Neural cell (in vitro differentiated cells): ENCODE results near the gene RPUSD1. TPM values are rescaled to one million over a fixed set of nuclear protein-coding genes. Genes with fewer than 3 reads are reported as not detected.

Experiments used
- H2AFZ ChIP-seq: fragments of 200-600, 300-800 bp; sonication (generic), shearing (Covaris generic); 2 replicates; pipeline ENCODE4 v1.6.0; 2014; ENCODE audit warnings: low read depth, mild to moderate bottlenecking, antibody characterized with exemption, low read length, moderate library complexity
- H3F3A ChIP-seq: fragments of 200-600 bp; shearing (Covaris generic); 2 replicates; pipeline ENCODE4 v1.6.1; 2016; ENCODE audit warnings: mild to moderate bottlenecking, moderate library complexity, mixed read lengths, antibody characterized with exemption, low read length; ENCODE audit not compliant: insufficient read depth, poor library complexity, severe bottlenecking
- H3K27ac ChIP-seq: fragments of 200-600, 300-800 bp; sonication (generic), shearing (Covaris generic); 2 replicates; pipeline ENCODE4 v1.5.1; 2014; ENCODE audit warnings: mild to moderate bottlenecking, low read length, moderate library complexity
- H3K27me3 ChIP-seq: fragments of 300-800, 200-600 bp; sonication (generic), shearing (Covaris generic); 2 replicates; pipeline ENCODE4 v1.6.0; 2014; ENCODE audit warnings: mild to moderate bottlenecking, low read depth, low read length, moderate library complexity; ENCODE audit not compliant: insufficient read depth
- H3K36me3 ChIP-seq: fragments of 300-800, 200-600 bp; sonication (generic), shearing (Covaris generic); 2 replicates; pipeline ENCODE4 v1.5.1; 2014; ENCODE audit warnings: mild to moderate bottlenecking, antibody characterized with exemption, low read length, moderate library complexity; ENCODE audit not compliant: insufficient read depth
- H3K4me2 ChIP-seq: fragments of 300-800, 200-600 bp; sonication (generic), shearing (Covaris generic); 2 replicates; pipeline ENCODE4 v1.6.0; 2014; ENCODE audit warnings: mild to moderate bottlenecking, low read length
- H3K4me3 ChIP-seq: fragments of 300-800, 200-600 bp; sonication (generic), shearing (Covaris generic); 2 replicates; pipeline ENCODE4 v1.5.1; 2014; ENCODE audit warnings: mild to moderate bottlenecking, low read length, moderate library complexity
- H3K79me2 ChIP-seq: fragments of 200-600 bp; shearing (Covaris generic); replicated peaks from 2 replicates; pipeline ENCODE4 v1.6.0; 2014; ENCODE audit warnings: mild to moderate bottlenecking, low read length, moderate library complexity; ENCODE audit not compliant: insufficient read depth
- H3K9ac ChIP-seq: fragments of 300-800, 200-600 bp; sonication (generic), shearing (Covaris generic); 2 replicates; pipeline ENCODE4 v1.6.1; 2016; ENCODE audit warnings: mild to moderate bottlenecking, low read length, mixed read lengths
- H3K9me2 ChIP-seq: fragments of 200-600 bp; shearing (Covaris generic); 2 replicates; pipeline ENCODE4 v1.6.1; 2016; ENCODE audit warnings: mild to moderate bottlenecking, low read length, mixed read lengths; ENCODE audit not compliant: insufficient read depth
- H3K9me3 ChIP-seq: fragments of 200-600, 300-800 bp; sonication (generic), shearing (Covaris generic); 2 replicates; pipeline ENCODE4 v1.6.1; 2016; ENCODE audit warnings: mild to moderate bottlenecking, mixed run types, low read length, moderate library complexity, mixed read lengths
- H4K20me1 ChIP-seq: fragments of 200-600 bp; shearing (Covaris generic); 2 replicates; pipeline ENCODE4 v1.6.1; 2016; ENCODE audit warnings: mild to moderate bottlenecking, mixed run types; ENCODE audit not compliant: insufficient read depth
- CTCF ChIP-seq: fragments of 450-650 bp; IDR thresholded peaks from 2 replicates; pipeline ENCODE4 v1.5.1; 2014; ENCODE audit warnings: antibody characterized with exemption, mild to moderate bottlenecking, moderate library complexity; ENCODE audit not compliant: poor library complexity, severe bottlenecking
- EP300 ChIP-seq: fragments of 450-650 bp; conservative IDR thresholded peaks from 2 replicates; pipeline ENCODE4 v1.6.1; 2014; ENCODE audit warnings: antibody characterized with exemption, mild to moderate bottlenecking, moderate library complexity; ENCODE audit not compliant: poor library complexity, severe bottlenecking
- EZH2 ChIP-seq: fragments of 200-600, 300-800 bp; shearing (Covaris generic), sonication (generic); IDR thresholded peaks from 2 replicates; pipeline ENCODE4 v1.6.1; 2014; ENCODE audit warnings: antibody characterized with exemption, low read length, borderline replicate concordance, mild to moderate bottlenecking; ENCODE audit not compliant: insufficient read depth, poor library complexity, severe bottlenecking
- MXI1 ChIP-seq: fragments of 450-650 bp; conservative IDR thresholded peaks from 2 replicates; pipeline ENCODE4 v1.6.1; 2014; ENCODE audit warnings: antibody characterized with exemption, mild to moderate bottlenecking; ENCODE audit not compliant: poor library complexity, severe bottlenecking
- POLR2AphosphoS5 ChIP-seq: IDR thresholded peaks from 2 replicates; pipeline ENCODE4 v1.6.1; 2012
- RAD21 ChIP-seq: fragments of 450-650 bp; conservative IDR thresholded peaks from 2 replicates; pipeline ENCODE4 v1.6.1; 2014; ENCODE audit warnings: antibody characterized with exemption, mild to moderate bottlenecking, moderate library complexity
- REST ChIP-seq: IDR thresholded peaks from 2 replicates; pipeline ENCODE4 v1.6.1; 2012; ENCODE audit warnings: borderline replicate concordance
- SMC3 ChIP-seq: fragments of 450-650 bp; conservative IDR thresholded peaks from 2 replicates; pipeline ENCODE4 v1.6.1; 2014; ENCODE audit warnings: antibody characterized with exemption, mild to moderate bottlenecking, moderate library complexity; ENCODE audit not compliant: poor library complexity
- TAF1 ChIP-seq: IDR thresholded peaks from 2 replicates; pipeline ENCODE4 v1.6.1; 2012; ENCODE audit warnings: low read depth
- polyA plus RNA-seq: library from polyadenylated mRNA; depleted of rRNA; stranded (reverse); fragments of >200 nt; gene quantifications from 2 replicates; pipeline ENCODE4 v1.2.3, GENCODE V29; 2014

RPUSD1 gene
- polyA plus RNA-seq, 1 donor from 2014 or later: 42.4 TPM

GRCh38 chr16:827513-827912 lies 39.3 kb upstream of the RPUSD1 start:
- Histone ChIP-seq H3K4me3 (no peak overlapping the region), H2AFZ (no peak overlapping the region), H4K20me1 (no peaks in the 10 kb centered on the region), H3K36me3 (no peaks in the 10 kb centered on the region), H3F3A (no peaks in the 10 kb centered on the region), H3K9ac (no peak overlapping the region), H3K27me3 (no peaks in the 10 kb centered on the region), H3K27ac (no peak overlapping the region), H3K4me2 (no peak overlapping the region), H3K9me3 (no peaks in the 10 kb centered on the region), H3K9me2 (no peaks in the 10 kb centered on the region), H3K79me2 (no peaks in the 10 kb centered on the region)
- no peak for TF ChIP-seq RAD21
- no peak for TF ChIP-seq CTCF
- no peak for TF ChIP-seq POLR2AphosphoS5
- TF ChIP-seq EZH2: no peak
- no peak for TF ChIP-seq MXI1
- no peak for TF ChIP-seq SMC3
- TF ChIP-seq EP300: no peak
- TF ChIP-seq TAF1: no peak
- TF ChIP-seq REST: no peak

- Histone ChIP-seq H3K9me2 (no peaks in the 10 kb centered on the region), H4K20me1 (no peaks in the 10 kb centered on the region), H3K36me3 (no peaks in the 10 kb centered on the region), H3K9ac (no peak overlapping the region), H3K9me3 (no peaks in the 10 kb centered on the region), H3K4me2 (no peak overlapping the region), H3F3A (no peaks in the 10 kb centered on the region), H3K27ac (no peak overlapping the region), H3K4me3 (no peak overlapping the region), H3K27me3 (no peaks in the 10 kb centered on the region), H3K79me2 (no peaks in the 10 kb centered on the region), H2AFZ (no peak overlapping the region)
- TF ChIP-seq MXI1 (no peak), CTCF (no peak), REST (no peak), SMC3 (no peak), EZH2 (no peak), EP300 (no peak), TAF1 (no peak), RAD21 (no peak), POLR2AphosphoS5 (no peak)
Measured at GRCh38 chr16:825341-826061, 37.3 kb upstream of the RPUSD1 start.
